Right ventricle myocardium inferior (tissue), 1 donor: ENCODE results near the gene SETD7. TPM values are rescaled to one million over a fixed set of nuclear protein-coding genes. Genes with fewer than 3 reads are reported as not detected.
"Not testable (repeated sequence)": the region's sequence is repeated elsewhere in the genome, so short reads cannot be mapped to it uniquely, and the experiment has no call there.

Experiments used
- ATAC-seq: fragments of 200-7000 bp; cut with Tn5 transposase; one replicate; pipeline ENCODE4 v1.9.1; 2020; ENCODE audit warnings: mild to moderate bottlenecking, moderate library complexity
- DNase-seq: peaks from one replicate; pipeline ENCODE4 v3.0.0; 2021; ENCODE audit errors: missing footprints
- intact Hi-C: fragments of 100-400 bp; cut with DNase I; formaldehyde crosslinking; loops from one replicate; pipeline ENCODE4 v1.11.0; 2022
- total RNA-seq: library from RNA; stranded (reverse); fragmentation: NEBNext Ultra II Directional; extraction: Animal tissue kit (Norgen Biotek cat#: 25700); gene quantifications from one replicate; pipeline ENCODE4 v1.2.1, GENCODE V29; 2021
- donor health status: DM: no; HTN: yes; CAD: no; lungs with severe emphysema.

The SETD7 gene
- total RNA-seq, 1 donor from 2014 or later = 52.2 TPM

DNA sequence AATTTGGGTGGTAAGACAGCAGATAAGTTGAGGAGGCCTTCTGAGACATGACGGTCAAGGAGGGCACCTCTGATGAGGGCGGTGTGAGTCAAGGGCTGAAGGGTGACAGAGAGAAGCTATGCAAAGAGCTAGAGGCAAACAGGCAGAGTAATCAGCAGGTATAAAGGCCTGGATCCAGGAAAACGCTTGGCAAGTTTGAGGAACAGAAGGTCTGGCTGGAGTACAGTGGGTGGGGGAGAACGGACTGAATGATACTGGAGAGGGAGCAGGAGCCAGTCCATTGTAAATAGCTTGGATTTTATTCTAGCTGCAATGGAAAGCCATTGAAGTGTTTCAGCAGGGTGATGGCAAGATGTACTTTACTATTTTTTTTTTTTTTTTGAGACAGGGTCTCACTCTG is 62.8 kb downstream of the SETD7 start:
- ATAC-seq = peak; percentile 61
- no peak for DNase-seq
- intact Hi-C loops = no loop called here

DNA sequence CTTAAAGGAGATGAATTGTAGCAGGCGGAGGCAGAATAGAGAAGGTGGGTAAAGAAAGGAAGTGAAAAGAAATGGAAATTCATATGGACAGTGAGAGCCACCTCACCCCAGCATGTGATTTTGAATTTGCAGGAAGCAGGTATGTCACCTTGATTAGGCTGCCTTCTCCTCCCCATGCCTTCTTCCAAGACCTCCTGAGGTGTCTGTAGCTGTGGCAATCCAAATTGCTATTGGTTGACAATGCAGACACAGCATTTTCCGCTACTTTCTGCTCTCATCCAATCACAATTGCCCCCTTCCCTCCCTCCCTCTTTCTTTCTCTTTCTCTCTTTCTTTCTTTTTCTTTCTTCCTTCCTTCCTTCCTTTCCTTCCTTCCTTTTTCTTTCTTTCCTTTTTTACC is 63.6 kb downstream of the SETD7 start:
- DNase-seq (no peak), ATAC-seq (no peak)
- intact Hi-C loops = no loop called here

DNA sequence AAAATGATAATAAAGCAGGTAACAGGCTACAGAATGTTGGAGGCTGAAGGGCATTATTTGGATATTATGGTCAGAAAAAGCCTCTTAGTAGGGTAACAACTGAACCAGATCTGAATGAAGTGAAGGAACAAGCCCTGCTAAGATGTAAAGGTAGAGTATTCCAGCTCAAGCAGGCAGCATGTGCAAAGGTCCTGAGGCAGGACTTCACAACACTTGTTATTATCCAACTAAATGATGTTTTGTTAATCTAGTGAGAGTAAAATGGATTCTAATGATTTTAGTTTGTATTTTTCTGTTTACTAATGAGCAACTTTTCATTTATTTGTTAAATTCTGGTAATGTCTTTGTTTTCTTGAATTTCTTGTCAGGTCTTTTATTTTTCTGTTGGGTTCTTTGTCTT is 66.4 kb downstream of the SETD7 start:
- DNase-seq = no peak
- intact Hi-C loops = no loop called here
- no peak for ATAC-seq

DNA sequence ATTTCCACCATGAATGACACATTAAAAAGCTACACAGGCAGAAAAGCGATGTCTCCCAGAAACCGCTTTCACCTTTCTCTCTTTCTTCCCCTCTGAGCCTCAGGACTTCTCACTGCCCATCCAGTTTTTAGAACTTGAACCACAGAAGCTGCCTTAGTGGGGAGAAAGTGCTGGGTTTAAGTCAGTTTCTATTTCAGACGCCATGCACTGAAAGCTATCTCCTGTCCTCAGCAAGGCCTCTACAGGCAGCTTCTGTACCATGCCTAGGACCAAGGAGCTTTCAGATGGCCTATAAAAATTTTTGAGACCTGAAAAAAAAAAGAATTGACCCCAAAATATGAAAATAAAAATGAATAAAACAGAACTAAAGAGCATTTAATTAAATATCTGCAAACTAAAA is 67.6 kb downstream of the SETD7 start:
- intact Hi-C loops = no loop called here
- ATAC-seq = no peak
- DNase-seq = no peak

DNA sequence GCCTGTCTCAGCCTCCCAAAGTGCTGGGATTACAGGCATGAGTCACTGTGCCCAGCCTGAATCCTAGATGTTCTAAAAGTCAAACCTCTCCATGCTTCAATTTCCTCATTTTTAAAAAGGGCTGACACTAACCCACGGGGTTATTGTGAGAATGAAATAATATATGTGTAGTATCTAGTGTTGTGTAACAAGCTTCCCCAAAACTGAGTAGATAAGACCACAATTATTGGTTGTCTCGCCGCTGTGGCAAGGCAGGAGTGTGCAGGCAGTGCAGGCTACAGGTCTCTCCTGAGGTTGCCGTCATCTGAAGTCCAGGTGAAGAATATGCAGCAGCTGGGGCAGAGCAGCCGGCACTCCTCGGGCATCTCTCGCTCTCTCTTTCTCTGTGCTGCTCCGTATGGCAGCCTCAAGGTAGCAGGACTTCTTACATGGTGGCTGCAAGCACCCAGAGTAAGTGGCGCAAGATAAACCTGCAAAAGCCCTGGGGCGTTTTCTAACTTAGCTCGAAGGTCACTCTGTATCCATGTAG is 71.2 kb downstream of the SETD7 start:
- ATAC-seq = no peak
- no peak for DNase-seq
- intact Hi-C loops = no loop called here

DNA sequence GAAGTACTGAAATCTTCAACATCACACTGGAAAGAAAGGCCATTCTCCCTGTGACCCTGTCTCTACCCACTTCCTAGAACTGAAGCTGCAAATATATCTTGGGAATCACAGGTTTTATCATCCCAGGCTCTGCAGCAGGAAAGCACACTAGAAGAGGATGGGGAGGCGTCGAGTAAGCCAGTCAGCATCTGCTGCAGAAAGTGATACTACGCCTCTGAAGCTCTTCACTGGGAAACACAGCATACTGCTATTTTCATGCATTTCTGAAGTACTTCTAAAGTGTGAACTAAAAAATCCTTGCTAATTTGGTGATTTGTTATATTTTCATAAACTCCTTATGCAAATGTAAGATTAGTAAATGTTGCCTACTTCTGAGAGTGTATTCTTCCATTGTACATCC is 73.0 kb downstream of the SETD7 start:
- ATAC-seq = no peak
- DNase-seq = no peak
- intact Hi-C loops = no loop called here

DNA sequence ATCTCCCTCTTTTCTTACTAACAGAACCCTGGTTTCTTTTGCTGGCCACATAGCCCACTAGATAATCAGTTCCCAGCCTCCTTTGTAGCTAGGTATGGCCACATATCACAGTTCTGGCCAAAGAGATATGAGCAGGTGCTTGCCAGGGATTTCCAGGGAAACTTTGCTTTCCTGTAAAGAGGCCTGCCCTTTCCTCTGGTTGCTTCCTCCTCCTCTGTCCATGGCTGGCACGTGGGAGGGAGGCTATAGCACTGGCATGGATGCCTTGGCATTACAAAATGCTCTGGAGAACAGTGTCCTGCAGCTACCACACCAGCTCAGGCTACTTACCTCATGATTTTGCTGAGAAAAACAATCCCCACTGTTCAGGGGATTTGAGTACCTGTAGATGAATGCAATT is 74.6 kb downstream of the SETD7 start:
- intact Hi-C loops = no loop called here
- ATAC-seq (no peak), DNase-seq (no peak)

DNA sequence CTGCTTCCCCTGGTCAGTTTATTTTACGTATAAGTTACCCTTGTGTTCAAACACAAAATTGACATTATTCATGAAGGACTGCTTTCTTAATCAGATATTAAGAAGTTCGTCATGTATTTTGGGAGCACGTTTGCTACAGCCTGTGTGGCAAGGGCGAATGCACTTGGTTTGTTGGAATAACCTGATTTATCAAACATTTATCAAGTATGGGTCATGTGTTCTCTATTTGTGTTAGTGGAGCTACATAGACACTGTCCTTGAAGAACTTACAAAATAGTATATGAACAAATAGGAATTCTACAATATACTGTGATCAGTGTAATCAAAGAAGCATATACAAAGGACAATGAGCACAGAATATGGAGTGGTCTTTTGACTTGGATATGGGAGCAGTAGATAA is 79.7 kb downstream of the SETD7 start:
- DNase-seq (no peak), ATAC-seq (no peak)
- intact Hi-C loops = no loop called here

DNA sequence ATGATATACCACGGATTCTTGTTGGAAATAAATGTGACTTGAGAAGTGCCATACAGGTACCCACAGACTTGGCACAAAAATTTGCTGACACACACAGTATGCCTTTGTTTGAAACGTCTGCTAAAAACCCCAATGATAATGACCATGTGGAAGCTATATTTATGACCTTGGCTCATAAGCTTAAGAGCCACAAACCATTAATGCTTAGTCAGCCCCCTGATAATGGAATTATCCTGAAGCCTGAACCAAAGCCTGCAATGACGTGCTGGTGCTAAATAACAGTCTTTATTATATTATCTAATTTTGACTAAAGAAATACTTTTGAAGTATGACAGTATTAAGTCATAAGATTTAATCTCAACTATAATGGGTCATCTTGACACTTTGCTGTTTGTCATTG is 83.2 kb downstream of the SETD7 start:
- DNase-seq = no peak
- ATAC-seq = no peak
- intact Hi-C loops = no loop called here

DNA sequence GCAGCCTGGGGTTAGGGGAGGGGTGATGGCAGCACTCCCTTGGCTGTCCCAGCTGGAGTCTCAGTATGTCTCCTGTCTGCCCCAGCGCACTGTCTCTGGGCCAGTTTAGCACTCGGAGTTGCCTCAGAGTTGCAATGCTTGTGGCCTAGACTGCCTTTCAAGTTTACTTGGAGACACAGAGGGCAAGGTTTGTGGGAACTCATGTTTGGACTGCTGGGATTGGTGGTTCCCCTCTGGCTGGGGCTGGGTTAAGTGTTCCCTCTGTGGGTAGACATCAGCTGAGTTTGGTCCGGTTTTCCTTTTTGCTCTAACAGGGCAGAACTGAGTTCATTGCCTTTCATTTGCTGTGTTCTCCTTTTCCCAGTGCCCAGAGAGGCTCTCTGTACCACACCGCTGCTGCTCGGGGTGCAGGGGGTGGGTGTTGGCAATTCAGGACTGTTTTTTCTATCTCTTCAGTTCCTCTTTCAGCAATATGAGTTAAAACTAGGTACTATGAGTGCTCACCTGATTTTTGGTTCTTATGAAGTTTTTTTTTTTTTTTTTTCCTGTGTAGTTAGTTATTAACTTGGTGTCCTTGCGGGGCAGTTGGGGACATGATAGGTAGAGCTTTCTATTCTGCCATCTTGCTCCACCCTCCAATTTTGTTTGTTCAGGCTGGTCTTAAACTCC is 84.9 kb downstream of the SETD7 start:
- DNase-seq (no peak), ATAC-seq (no peak)
- intact Hi-C loops = no loop called here

DNA sequence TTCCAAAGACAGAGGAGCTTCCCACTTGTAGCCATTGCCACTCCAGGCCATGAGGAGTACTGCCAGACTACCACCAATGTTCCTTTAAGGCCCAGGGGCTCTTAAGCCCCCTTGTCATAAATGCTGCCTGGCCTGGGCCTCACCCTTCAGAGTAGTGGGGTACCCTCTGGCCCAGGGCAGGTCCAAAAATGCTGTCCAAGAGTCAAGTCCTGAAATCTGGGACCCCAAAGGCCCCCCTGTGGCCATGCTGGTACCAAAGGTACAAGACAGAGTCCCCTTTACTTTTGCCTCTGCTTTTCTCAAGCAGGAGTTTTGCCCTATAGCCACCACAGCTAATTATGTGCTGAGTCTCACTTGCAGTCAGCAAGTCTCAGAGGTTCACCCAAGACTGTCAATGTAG is 85.7 kb downstream of the SETD7 start:
- DNase-seq = no peak
- no peak for ATAC-seq
- intact Hi-C loops = no loop called here

DNA sequence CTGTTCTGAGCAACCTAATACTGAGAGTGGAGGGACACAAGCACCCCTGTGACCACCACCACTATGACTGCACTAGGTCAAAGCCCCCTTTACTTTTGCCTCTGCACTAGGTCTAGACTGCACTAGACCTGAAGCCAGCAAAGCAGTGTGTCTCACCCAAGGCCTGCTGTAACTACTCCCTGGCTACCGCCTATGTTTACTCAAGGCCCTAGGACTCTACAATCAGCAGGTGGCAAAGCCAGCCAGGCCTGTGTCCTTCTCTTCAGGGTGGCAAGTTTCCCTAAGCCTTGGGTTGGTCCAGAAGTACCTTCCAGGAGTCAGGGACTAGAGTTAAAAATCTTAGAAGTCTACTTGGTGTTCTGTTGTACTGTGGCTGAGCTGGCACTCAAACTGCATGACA is 86.2 kb downstream of the SETD7 start:
- intact Hi-C loops = no loop called here
- ATAC-seq = no peak
- no peak for DNase-seq

DNA sequence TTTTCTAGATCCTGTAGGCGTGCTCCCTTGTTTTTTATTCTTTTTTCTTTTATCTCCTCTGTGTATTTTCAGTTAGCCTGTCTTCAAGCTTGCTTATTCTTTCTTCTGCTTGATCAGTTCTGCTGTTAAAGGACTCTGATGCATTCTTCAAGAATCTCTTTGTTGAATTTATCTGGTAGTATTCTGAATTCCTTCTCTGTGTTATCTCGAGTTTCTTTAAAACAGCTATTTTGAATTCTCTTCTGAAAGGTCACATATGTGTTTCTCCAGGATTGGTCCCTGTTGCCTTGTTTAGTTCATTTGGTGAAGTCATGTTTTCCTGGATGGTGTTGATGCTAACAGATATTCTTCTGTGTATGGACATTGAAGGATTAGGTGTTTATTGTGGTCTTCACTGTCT is 86.8 kb downstream of the SETD7 start:
- intact Hi-C loops = no loop called here
- ATAC-seq (no peak), DNase-seq (no peak)

DNA sequence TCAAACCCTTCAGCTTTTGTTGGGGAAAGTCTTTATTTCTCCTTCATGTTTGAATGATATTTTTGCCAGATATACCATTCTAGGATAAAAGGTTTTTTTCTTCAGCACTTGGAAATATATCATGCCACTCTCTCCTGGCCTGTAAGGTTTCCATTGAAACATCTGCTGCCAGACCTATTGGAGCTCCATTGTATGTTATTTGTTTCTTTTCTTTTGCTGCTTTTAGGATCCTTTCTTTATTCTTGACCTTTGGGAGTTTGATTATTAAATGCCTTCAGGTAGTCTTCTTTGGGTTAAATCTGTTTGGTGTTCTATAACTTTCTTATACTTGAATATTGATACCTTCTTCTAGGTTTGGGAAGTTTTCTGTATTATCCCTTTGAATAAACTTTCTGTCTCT is 87.3 kb downstream of the SETD7 start:
- DNase-seq, intact Hi-C loops, ATAC-seq: not testable (repeated sequence)

DNA sequence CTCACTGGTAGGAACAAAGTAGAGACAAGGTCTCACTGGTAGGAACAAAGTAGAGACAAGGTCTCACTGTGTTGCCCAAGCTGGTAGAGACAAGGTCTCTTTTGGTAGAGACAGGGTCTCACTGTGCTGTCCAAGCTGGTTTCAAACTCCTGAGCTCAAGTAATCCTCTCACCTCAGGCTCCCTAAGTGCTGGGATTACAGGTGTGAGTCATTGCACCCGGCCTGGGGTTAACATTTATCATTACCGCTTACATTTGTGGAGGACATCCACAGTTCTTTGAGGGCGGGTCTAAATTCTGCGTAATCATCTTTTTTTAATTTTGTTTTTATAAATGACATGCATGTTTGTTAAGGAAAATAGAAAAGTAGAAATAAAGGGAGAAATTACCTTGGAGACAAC is 90.1 kb downstream of the SETD7 start:
- ATAC-seq = no peak
- DNase-seq = no peak
- intact Hi-C loops = no loop called here

DNA sequence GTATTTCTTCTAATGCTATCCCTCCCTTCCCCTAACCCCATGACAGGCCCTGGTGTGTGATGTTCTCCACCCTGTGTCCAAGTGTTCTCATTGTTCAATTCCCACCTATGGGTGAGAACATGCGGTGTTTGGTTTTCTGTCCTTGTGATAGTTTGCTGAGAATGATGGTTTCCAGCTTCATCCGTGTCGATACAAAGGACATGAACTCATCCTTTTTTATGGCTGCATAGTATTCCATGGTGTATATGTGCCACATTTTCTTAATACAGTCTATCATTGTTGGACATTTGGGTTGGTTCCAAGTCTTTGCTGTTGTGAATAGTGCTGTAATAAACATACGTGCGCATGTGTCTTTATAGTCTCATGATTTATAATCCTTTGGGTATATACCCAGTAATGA is 91.5 kb downstream of the SETD7 start:
- ATAC-seq, intact Hi-C loops, DNase-seq: not testable (repeated sequence)

DNA sequence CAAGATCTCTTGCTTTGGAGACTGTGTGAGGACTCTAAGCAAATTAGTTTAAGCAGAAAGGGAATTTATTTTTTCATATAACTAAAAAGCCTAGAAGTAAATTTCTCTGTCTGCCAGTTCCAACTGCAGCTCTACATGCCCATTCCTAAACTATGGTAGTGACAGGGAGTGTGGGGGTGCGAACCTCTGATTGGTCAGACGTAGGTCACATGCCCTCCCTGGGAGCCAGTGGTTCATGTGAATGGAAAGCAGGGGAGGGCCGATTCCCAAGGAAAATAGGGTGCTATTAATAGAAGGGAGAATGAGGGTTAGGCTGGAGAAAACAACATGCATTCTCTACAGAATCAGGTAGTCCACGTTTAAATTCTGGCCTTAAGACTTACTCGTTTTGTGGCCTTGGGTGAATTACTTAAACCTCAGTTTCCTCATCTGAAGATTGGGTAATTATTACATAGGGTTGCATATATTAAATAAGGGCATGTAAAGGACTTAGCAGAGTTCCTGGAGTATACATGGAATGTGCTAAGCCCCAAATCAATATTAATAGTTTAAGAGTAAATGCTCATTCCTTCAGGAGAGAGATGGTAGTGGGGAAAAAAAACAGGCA is 94.9 kb downstream of the SETD7 start:
- no peak for DNase-seq
- intact Hi-C loops = no loop called here
- ATAC-seq = no peak

DNA sequence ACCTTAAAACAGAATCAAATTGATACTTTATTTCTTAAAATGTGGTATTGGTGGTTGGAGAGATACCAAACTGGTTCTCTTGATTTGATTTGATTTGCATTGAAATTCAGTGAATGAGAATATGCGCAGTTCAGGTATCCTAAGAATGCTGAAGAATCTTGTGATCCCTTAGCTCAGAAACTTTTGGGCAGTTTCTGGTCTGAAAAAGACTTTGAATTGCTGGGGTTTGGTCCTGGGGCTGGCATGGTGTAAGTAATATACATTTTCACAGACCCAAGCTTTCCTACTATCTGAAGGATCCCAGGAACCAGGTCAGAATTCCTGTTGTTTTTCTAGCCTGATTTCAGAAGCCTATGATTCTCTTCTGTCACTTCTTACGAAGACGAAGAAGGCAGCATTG is 95.5 kb downstream of the SETD7 start:
- intact Hi-C loops = no loop called here

DNA sequence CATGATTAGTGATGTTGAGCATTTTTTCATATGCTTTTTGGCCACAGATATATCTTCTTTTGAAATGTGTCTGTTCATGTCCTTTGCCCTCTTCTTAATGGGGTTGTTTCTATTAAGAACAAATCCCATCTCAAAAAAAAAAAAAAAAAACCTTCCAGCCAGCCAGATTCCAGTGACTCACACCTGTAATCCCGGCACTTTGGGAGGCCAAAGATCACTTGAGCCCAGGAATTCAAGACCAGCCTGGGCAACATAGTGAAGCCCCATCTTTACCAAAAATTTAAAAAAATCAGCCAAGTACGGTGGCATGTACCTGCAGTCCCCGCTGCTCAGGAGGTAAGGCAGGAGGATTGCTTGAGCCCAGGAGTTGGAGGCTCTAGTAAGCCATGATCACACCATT is 97.0 kb downstream of the SETD7 start:
- DNase-seq (no peak), ATAC-seq (no peak)
- intact Hi-C loops = no loop called here

More for the DNA sequence above, 95.5 kb downstream of the SETD7 start:
- ATAC-seq (no peak), DNase-seq (no peak)

DNA sequence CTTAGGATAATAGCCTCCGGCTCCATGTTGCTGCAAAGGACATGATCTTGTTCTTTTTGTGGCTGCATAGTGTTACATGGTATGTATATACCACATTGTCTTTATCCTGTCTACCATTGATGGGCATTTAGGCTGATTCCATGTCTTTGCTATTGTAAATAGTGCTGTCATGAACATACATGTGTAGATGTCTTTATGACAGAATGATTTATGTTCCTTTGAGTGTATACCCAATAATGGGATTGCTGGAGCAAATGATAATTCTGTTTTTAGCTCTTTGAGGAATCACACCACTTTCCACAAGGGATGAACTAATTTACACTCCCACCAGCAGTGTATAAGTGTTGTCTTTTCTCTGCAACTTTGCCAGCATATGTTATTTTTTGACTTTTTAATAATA is 97.5 kb downstream of the SETD7 start:
- intact Hi-C loops = no loop called here
- no peak for ATAC-seq

DNA sequence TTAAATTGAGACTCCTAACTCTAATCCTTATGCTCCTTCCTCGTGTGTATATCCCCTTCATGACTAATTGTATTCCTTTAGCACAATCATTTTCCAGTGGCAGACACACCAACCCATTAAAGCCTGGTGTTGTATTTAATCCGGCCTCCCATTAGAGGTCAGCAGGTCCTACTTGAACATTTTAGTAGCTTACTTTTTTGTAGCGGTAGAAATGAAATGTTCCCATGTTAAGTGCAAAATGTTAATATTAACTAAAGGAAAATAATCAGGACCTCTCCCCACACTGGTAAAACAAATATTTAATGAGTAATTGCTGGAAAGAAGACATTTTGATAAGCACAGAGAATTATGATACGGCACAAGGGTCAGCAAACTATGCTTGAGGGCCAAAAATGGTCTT is 98.7 kb downstream of the SETD7 start:
- intact Hi-C loops = no loop called here
- DNase-seq (no peak), ATAC-seq (no peak)

More for the DNA sequence above, 97.5 kb downstream of the SETD7 start:
- DNase-seq = no peak
